ENCODE results near the gene DOCK8. TPM values are rescaled to one million over a fixed set of nuclear protein-coding genes. Genes with fewer than 3 reads are reported as not detected.

The DOCK8 gene
- total RNA-seq, 1 donor from 2014 or later = 22.8 TPM

DNA sequence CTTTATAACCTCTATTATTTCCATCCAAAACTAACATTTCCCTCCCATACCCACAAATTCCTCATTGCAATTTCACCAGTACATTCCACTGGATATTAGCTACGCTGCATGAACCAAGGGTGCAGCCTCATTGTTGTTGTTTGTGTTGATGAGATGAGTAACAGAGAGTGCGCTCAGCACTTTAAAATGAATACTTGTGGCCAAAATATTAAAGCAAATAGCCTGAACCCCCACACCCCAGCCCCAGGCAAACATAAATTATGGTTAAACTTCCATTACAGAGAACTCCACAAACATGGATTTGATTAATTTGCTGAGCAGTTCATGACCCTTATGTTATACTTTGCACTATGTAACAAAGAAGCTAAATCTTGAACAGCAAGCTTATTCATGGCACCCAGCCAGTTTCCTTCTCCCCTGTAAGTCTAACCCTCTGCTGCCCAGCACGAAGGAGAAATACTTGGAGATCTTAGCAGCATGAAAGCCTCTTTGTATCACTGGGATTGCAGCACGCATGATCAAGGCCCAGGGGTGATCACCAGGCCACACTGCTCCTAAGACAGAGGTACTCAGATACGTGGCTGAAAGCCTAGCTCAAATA is 205.0 kb downstream of the DOCK8 start:
- peak; percentile 59 for DNase-seq

DNA sequence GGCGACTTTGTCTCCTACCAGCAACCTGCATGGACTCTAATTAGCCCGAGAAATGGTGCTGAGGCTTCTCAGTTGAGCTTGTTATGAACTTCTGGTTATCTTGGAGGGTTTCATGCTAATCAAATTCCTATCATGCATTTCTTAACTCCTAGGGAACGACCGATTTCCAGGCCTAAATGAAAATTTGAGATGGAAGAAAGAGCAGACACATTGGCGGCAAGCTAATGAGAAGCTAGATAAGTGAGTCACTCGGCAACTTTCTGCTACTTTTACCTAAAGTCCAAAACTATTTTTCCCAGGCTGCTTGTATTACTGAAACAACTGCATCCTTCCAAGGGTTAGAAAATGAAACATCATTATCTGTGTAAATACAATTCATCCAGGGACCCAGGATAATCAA is 207.2 kb downstream of the DOCK8 start:
- no peak for DNase-seq

DNA sequence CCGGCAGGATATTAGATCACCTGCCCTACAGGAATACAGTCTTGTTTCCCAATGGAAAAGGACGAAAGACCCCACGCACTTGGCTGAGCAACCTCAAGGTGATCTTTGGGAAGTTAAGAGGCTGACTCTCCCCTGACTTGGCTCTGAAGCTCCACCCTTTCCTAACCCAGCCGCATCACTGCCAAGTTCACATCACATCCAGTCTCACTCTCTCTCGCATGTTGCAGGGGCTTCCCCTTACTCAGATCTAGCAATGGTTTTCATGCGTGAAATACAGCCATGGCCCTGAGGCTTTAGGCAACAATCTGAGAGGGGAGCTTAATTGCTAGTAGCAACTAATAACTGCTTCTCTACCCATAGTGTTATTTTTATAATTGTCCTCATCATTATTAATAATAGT is 211.6 kb downstream of the DOCK8 start:
- no peak for DNase-seq

DNA sequence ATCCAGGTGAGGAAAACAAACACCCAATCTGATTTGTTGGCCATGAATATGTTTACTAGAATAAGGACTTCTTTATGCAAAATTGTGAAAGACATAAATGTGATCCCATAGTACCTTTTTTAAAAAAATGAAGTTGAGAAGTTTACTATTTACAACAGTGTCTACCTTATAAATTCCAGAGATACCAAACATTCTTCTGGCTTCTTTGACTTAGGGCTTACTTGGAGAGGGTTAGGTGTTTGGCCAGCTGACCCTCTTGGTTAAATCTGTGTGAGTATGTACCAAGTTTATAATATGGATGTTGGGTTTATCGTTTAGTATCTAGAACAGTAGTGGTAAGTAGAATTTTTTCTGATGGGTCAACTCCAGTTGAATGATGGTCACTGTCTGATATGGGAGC is 212.3 kb downstream of the DOCK8 start:
- no peak for DNase-seq

DNA sequence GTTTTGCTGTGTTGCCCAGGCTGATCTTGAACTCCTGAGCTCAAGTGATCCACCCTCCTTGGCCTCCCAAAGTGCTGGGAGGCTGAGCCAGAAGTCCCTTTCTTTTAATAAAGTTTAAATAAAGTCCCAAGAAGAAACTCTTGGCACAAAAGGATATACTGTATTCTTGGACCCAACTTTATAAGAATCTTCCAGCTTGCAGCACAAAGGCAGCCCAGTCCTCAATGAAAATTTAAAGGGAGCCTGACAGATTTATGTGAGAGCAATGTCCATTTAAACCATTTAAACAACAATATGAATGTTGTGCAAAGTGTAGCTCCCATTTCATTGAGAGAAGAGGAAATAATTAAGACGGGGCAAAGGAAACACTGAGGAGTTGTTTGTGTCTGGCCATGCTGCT is 217.0 kb downstream of the DOCK8 start:
- DNase-seq = no peak

DNA sequence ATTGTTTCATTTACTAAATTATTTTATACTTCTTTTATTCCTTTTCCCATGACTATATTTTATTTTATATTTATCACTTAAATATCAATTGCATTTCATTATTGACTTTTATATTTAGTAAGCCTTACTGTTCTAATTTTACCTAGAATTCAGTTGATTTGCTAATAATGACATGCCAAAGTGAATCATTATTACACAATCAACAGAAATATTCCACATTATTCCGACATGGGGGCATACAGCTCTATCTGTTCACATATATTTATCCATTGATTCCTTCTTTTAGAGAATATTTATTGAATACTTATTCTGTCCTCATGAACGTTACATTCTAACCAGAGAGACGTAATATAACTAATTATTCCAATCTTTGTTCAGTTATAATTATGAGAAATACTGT is 221.8 kb downstream of the DOCK8 start:
- no peak for DNase-seq

DNA sequence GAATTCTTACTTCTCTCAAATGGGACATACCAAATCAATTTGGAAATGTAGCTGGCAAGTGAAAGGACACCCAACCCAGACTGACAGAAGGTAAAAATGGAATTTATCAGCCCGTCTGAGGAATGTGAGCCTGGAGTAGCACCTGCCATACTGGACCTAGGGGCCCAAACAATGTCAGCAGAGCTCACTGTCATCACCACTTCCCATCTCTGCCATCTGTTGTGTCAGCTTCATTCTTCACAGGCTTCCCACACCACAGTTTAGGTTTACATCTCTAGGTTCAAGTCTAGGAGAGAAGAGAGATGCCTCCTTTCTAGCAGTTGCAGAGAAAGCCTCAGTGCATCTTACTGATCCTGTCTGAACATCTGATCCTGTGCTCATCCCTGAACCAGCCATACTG is 222.4 kb downstream of the DOCK8 start:
- DNase-seq = peak; percentile 27

DNA sequence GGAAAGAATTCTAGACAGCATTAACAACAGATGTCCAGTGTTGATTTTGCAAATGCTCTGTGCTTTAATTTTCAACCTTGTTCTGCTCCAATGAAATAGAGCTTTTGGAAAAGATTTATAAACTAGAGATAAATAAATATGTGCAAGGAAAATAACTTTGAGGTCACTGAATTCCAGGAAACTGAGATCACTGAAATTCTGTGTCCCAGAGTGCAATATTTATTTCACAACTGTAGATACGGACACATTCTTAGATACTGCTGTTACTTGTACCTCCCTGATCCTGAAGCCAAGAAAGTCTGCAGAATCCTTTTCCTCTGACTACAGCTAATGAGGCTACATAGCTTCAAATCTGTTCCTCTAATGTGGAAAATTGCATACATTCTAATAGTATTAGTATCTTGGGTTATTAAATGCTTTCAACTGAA is 222.9 kb downstream of the DOCK8 start:
- peak; percentile 41 for DNase-seq

DNA sequence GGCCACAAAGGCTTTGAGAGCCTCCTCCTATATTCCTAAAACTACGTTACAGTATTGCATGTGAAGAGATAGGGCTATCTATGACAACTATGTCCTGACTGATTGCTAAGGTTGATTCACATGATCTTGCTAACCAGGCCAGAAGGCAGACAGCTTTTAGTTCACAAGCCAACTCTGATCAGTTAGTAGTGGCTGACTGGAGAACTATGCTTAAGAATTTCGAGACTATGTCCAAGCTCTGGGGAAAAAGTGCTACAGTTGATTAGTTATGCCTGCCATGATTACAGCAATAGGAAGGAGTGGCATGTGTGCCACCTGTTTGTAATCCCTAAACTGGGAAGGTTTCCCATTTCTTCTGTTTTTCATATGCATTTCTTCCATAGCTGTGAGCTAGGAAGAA is 223.4 kb downstream of the DOCK8 start:
- peak; percentile 25 for DNase-seq

DNA sequence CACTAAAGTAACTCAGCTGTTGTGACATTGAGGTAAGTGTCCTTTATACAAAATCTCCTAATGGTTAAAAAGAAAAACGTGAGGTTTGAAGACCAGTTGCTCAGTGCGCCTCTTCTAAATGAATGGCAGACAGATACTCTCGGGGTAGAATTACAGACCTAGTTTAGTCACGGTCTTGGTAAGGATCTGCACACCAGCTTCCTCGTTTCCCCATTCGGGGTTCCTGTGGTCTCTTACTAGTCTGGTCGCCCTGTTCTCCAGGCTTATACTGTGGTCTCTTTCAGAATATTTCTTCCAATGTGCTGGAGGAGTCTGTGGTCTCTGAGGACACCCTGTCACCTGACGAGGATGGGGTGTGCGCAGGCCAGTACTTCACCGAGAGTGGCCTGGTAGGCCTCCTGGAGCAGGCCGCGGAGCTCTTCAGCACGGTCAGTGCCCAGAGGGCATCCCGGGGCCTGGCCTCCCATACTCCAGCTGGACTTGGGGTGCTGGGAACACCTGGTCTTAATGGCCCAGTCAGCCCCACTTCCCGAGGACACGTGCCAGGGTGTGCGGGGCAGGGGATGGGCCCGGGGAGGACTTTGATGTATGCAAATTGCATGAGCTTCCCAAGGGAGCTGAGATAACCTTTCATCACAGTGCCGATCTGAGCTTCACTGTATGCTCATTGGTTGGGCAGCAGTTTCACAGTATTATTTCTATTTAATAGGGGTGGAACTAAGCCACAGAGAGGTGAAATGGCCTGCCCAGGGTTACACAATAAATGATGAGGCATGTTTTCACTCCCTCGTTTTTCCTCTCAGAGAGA is 224.5 kb downstream of the DOCK8 start:
- DNase-seq = no peak

DNA sequence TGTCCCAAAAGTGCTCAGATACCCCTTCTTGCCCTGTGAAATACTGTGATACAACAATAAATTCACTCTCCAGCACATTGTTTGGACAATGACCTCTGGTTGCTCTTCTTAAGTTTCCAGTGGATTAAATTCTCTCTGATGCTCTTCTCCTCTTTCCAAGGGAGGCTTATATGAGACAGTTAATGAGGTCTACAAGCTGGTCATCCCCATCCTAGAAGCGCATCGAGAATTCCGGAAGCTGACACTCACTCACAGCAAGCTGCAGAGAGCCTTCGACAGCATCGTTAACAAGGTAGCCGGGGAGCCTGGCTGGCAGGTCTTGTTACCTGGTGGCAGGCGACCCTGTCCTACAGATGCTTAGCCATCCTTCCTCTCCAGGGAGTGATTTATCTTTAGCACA is 226.5 kb downstream of the DOCK8 start:
- no peak for DNase-seq

DNA sequence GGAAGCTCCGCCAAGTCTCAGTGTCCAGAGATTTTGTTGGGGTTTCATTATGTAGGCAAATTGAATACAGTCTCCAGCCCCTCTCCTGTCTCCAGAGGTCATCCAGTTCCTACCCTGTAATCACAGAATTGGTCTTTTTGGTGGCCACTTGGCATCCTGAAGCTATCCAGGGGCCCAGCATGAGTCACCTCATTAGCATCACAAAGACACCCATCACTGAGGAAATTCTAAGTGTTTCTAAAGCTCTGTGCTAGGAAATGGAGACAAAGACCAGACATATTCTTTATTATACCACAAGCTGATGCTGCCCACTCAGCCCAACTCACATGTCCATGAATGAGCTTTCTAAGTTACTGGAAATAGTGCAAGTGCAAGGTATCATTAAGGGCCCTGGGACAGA is 229.9 kb downstream of the DOCK8 start:
- DNase-seq = no peak

DNA sequence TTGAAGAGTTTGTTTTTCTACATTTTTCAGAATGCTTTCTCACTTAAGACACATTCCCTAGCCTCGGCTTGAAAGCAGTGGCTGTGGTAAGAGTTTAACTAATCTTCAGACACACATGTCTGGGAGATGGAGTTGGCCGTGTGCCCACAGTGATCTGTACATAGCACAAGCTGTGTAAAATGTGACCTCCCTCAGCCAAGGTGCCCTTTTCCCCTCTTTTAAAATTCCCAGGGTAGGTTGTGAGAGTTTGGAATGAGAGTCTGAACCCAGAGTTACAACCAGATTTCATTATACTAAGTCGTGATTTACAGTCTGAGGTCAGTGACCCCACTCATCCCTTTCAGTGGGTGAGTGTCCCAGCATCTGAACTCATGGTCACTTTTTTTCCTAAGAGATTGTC is 230.4 kb downstream of the DOCK8 start:
- peak; percentile 68 for DNase-seq

DNA sequence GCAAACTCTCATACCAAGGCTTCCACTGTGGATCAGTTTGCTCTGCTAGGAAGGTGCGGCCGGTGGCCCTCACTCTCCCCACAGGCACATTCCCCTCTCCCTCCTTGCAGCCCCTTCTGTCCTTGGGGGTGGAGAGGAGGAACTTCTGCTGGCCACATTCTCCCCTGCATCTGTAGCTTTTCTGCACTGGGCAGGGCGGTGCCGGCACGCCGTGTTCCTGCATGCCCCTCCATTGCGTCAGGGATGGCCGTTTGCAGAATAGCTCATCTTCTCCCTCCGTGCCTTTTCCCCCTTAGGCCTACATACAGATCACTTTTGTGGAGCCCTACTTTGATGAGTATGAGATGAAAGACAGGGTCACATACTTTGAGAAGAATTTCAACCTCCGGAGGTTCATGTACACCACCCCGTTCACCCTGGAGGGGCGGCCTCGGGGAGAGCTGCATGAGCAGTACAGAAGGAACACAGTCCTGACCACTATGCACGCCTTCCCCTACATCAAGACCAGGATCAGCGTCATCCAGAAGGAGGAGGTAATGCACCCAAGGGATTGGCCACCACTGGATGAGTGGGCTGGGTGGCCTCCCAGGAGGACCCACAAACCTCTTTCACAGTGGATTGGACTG is 231.5 kb downstream of the DOCK8 start:
- no peak for DNase-seq

DNA sequence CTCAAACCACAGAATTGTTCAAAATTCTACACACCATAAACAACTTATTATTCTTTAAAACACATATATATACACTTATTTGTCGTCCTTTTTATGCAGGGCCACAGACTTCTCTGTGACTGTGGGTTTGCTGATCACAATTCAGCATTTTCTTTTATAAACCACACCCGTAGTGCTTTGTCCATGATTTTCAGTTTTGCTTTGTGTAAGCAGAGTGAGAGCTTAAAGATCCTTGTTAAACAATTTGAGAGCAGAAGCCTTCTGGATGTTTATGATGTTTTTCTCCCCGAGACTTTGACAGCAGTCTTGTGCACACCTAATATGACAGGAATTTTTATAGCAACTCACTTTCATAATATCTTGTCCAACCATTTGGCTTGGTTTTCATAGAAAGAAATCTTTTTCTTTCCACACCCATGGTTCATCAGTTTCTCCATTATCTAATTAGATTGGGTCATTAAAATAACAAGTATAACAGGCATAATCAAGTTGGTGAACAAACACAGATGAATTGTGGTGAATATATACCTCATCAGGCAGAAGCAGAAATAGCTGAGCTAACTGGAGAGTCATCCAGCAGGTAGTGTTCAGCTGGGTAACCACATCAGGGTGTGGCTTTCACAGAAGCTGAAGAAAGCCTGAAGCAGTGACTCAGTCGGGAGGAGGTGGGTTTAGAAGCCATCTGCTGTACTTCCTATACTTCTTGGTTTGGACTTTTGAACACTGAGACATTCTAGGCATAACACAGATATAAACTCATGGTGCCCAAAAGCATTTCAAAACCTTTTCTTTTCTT is 232.8 kb downstream of the DOCK8 start:
- no peak for DNase-seq

DNA sequence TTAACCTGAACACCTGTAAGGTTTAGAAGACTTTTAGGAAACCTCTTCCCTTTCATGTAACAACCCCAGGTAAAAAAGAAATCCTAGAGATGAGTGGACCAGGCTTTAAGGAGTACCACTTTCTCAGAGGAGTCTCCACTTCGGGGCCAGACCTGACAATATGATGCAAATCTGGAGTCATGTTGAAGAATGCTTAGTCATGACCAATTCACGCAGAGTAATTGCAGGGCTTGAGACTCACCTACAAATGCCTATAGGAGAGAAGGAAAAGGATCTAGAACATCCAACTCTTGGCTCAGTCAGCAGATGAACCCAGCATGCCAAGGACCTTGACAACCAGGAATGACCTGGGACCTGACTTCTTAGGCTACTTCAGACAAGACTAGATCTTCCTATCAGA is 235.4 kb downstream of the DOCK8 start:
- DNase-seq = no peak

DNA sequence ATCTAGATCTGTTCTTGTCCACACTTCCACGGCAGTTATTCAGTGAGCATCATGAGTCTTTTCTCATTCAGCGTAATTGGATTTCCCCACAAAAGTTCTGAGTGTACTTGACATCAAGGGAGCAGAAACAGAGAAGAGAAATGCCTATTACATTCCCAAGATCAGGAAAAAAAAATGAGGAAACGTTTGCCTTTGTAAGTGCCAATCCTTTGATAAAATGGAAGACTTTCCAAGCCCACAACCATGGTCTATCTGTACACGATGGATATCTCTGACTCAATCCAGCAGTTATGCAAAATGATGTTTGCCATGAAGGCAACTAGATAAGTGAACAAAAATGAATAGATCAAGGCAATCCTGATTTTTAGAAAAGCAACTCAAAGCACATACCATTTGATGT is 235.9 kb downstream of the DOCK8 start:
- DNase-seq = no peak

DNA sequence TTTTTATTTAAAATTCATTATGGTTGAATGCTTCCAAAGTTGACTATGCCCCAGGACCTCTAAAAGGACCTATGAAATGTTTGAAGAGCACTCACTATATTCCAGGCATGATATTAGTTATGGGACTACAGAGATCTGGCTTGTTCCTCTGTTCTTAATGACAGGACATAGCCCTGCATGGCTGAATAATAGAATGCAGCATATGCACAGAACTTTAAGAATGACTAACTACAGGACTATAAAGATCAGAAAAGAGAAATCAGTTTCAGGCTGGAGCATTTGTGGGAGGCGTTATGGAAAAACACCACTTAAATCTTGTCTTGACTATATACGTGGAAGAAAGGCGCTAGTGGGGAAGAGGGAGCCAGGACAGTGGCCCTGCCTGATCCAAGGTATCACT is 239.2 kb downstream of the DOCK8 start:
- DNase-seq = no peak

DNA sequence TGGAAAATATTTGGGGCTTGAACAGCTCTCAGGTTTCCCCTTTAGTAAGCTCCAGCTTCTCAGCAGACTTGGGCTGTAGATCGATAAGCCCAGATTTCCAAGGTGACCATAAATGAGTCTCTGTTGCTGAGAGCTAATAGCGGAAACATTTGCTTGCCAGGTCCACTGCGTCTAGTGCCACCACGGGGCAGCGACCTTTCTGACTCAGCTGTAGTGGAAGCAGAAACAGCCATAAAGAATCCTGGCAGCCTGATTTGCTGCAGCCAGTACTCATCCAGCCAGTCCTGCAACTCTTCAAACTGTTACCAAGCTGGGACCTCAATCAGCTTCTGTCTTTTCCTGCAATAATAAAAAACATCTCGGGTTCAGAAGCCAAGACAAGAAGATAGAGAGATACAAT is 241.7 kb downstream of the DOCK8 start:
- DNase-seq = no peak

DNA sequence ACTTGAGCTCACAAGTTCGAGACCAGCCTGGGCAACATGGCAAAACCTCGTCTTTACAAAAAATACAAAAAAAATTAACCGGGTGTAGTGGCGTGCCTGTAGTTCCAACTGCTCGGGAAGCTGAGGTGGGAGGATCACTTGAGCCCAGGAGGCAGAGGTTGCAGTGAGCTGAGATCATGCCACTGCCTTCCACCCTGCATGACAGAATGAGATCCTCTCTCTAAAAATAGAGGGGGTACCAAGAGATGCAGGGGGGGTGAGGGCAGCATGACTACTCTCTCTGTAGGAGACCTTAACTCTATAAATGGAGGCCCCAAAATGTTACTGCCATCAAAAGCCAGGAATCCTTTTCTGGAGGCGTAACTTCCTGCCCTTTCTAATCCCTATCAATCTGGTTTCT is 243.9 kb downstream of the DOCK8 start:
- DNase-seq = no peak

DNA sequence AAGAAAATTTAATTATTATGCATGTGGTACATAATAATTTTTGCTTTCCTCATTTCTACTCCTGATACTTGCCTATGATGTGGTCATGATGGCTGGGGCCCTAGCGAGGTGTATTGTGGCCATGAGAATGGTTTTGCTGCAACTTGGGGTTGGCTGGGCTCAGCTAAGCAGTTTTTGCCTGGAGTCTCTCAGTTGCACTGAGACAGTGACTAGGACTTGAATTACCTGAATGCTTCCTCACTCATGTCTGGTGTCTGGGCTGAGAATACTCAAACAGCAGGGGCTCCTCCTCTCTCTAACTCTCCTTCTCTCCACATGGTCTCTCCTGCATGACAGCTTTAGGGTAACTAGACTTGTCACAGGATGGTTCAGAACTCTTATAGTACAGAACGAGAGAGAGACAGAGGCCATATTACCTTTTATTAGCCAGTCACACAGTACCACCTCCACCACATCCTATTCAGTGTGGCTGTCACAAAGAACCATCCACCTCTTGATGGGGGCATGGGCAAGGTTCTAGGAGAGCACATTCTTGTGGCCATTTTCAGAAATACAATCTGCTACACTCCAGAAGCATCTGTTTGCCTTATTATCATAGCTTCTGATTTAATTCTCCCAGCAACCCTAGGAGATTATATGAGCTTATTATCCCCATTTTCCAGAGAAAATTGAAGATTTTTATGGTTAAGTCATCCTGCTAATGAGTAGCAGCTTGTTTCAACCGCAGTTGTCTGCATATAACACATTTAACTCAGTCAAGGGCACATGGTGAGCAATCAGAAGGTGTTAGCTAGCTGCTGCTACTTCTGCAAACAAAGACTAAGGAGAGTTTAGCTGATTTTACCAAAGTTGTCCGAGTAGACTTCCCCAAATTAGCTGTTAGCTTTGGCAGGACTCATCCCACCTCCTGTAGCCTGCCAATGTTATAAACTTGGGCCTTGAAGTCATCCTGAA is 245.1 kb downstream of the DOCK8 start:
- no peak for DNase-seq

DNA sequence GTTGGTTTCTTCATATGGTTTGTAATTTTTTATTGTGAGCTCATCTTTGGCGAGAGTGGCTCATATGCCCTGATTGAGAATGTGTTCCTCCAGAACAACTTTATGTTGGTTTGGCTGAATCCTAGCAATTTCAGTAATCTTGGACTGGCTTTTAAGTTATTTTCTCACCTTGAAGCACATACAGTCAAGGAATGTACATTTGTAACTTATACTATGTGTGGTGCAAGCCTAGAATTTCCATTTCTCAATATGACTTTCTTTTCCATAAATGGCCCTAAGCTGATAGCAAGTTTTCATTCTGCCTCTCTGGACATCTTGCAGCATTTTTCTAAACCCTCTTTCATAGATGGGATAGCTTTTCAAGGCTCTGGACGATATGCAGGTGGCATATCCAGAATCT is 247.5 kb downstream of the DOCK8 start:
- no peak for DNase-seq
